ENCODE data around the gene ANTKMT.
"Not testable (repeated sequence)": the region's sequence is repeated elsewhere in the genome, so short reads cannot be mapped to it uniquely, and the experiment has no call there.

Gene ANTKMT

DNA sequence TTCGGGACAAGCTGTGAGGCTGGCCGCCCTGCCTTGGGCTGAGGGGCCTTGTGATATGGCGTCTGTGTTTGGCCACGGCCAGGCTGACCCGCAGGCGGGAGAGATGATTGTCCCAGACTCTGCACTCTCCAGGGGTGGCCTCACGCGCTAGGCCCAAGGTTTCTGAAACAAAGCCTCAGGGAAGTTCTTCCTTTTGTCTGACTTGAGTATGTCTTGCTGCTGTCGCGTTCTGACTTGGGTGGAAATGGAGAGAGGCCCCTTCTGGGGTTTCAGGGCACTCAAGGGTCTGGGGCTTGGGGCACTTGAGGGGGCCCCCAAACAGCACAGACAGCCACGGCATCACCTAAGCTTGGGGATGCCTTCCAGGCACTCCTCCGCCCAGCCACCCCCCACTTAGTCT lies 9.9 kb upstream of the ANTKMT start:
- Histone ChIP-seq H2AK5ac (ENCODE audit: low read length) (no peak overlapping the region), H3K79me1 (ENCODE audit: low read length) (no peaks in the 10 kb centered on the region), H2BK120ac (ENCODE audit: low read depth, low read length) (no peak overlapping the region), H3K4me3 (ENCODE audit: low read length) (no peak overlapping the region), H4K5ac (ENCODE audit: low read length) (no peak overlapping the region), H3K4ac (ENCODE audit: low read depth, low read length) (no peak overlapping the region), H3K9ac (ENCODE audit: low read length) (no peak overlapping the region), H3K4me2 (ENCODE audit: low read length) (no peak overlapping the region), H2BK5ac (ENCODE audit: low read length) (no peak overlapping the region), H3K79me2 (ENCODE audit: control insufficient read depth, insufficient read depth, low read length) (no peaks in the 10 kb centered on the region), H4K8ac (ENCODE audit: low read depth, low read length) (no peak overlapping the region), H3K18ac (ENCODE audit: low read length) (no peak overlapping the region), H2BK15ac (replicated peaks; ENCODE audit: low read depth) (no peak overlapping the region), H3K23ac (ENCODE audit: low read length) (no peak overlapping the region), H3K36me3 (ENCODE audit: control insufficient read depth, insufficient read depth, low read length) (no peaks in the 10 kb centered on the region), H3K56ac (ENCODE audit: low read length) (no peak overlapping the region), H3K4me1 (ENCODE audit: control insufficient read depth, low read depth, low read length) (no peaks in the 10 kb centered on the region), H3K27ac (ENCODE audit: low read depth, low read length) (no peak overlapping the region), H3K27me3 (ENCODE audit: insufficient read depth, low read length, poor library complexity) (peaks cover 18% of the 10 kb centered on the region)
- no CpG with 5 or more reads among the region's 12 CpGs for WGBS (ENCODE audit: extremely low coverage, insufficient coverage, low lambda C conversion rate)
- no peak for DNase-seq

- Histone ChIP-seq H2AK5ac (ENCODE audit: low read length) (no peak overlapping the region), H3K79me2 (ENCODE audit: control insufficient read depth, insufficient read depth, low read length) (no peaks in the 10 kb centered on the region), H3K27me3 (ENCODE audit: insufficient read depth, low read length, poor library complexity) (peaks cover 12% of the 10 kb centered on the region), H3K36me3 (ENCODE audit: control insufficient read depth, insufficient read depth, low read length) (no peaks in the 10 kb centered on the region), H3K18ac (ENCODE audit: low read length) (no peak overlapping the region), H3K9ac (ENCODE audit: low read length) (no peak overlapping the region), H3K56ac (ENCODE audit: low read length) (no peak overlapping the region), H3K23ac (ENCODE audit: low read length) (no peak overlapping the region), H2BK5ac (ENCODE audit: low read length) (no peak overlapping the region), H3K27ac (ENCODE audit: low read depth, low read length) (no peak overlapping the region), H2BK15ac (replicated peaks; ENCODE audit: low read depth) (no peak overlapping the region), H3K4me3 (ENCODE audit: low read length) (no peak overlapping the region), H3K79me1 (ENCODE audit: low read length) (no peaks in the 10 kb centered on the region), H4K5ac (ENCODE audit: low read length) (no peak overlapping the region), H3K4me2 (ENCODE audit: low read length) (no peak overlapping the region), H3K4me1 (ENCODE audit: control insufficient read depth, low read depth, low read length) (no peaks in the 10 kb centered on the region), H2BK120ac (ENCODE audit: low read depth, low read length) (no peak overlapping the region), H3K4ac (ENCODE audit: low read depth, low read length) (no peak overlapping the region), H4K8ac (ENCODE audit: low read depth, low read length) (no peak overlapping the region)
- DNase-seq = peak; percentile 75
- WGBS (ENCODE audit: extremely low coverage, insufficient coverage, low lambda C conversion rate) = no CpG with 5 or more reads among the region's 25 CpGs
These were observed 9.2 kb upstream of the ANTKMT start for GRCh38 chr16:711548-712320.

- H3K79me2 ChIP-seq (ENCODE audit: control insufficient read depth, insufficient read depth, low read length); H2BK15ac ChIP-seq (replicated peaks; ENCODE audit: low read depth); H3K23ac ChIP-seq (ENCODE audit: low read length); H3K56ac ChIP-seq (ENCODE audit: low read length); H3K18ac ChIP-seq (ENCODE audit: low read length); H3K4me3 ChIP-seq (ENCODE audit: low read length); H3K4ac ChIP-seq (ENCODE audit: low read depth, low read length); H4K5ac ChIP-seq (ENCODE audit: low read length); H3K79me1 ChIP-seq (ENCODE audit: low read length); H2BK120ac ChIP-seq (ENCODE audit: low read depth, low read length); H3K27ac ChIP-seq (ENCODE audit: low read depth, low read length); H3K9ac ChIP-seq (ENCODE audit: low read length); H3K36me3 ChIP-seq (ENCODE audit: control insufficient read depth, insufficient read depth, low read length); H3K4me1 ChIP-seq (ENCODE audit: control insufficient read depth, low read depth, low read length); H3K27me3 ChIP-seq (ENCODE audit: insufficient read depth, low read length, poor library complexity); H2AK5ac ChIP-seq (ENCODE audit: low read length); H4K8ac ChIP-seq (ENCODE audit: low read depth, low read length); H2BK5ac ChIP-seq (ENCODE audit: low read length); H3K4me2 ChIP-seq (ENCODE audit: low read length): not testable (repeated sequence)
- WGBS (ENCODE audit: extremely low coverage, insufficient coverage, low lambda C conversion rate) = no CpG with 5 or more reads among the region's 13 CpGs
- peak; percentile 97 for DNase-seq
These were observed 8.2 kb upstream of the ANTKMT start for GRCh38 chr16:712740-713250.

GRCh38 chr16:714079-714478 lies 6.9 kb upstream of the ANTKMT start:
- peaks cover 7% of the 10 kb centered on the region for H3K27me3 ChIP-seq (ENCODE audit: insufficient read depth, low read length, poor library complexity)
- no peaks in the 10 kb centered on the region for H3K79me1 ChIP-seq (ENCODE audit: low read length)
- no peaks in the 10 kb centered on the region for H3K36me3 ChIP-seq (ENCODE audit: control insufficient read depth, insufficient read depth, low read length)
- H3K56ac ChIP-seq (ENCODE audit: low read length) = no peak overlapping the region
- no peak overlapping the region for H4K8ac ChIP-seq (ENCODE audit: low read depth, low read length)
- H3K4ac ChIP-seq (ENCODE audit: low read depth, low read length) = no peak overlapping the region
- H2BK15ac ChIP-seq (replicated peaks; ENCODE audit: low read depth) = no peak overlapping the region
- WGBS (ENCODE audit: extremely low coverage, insufficient coverage, low lambda C conversion rate) = no CpG with 5 or more reads among the region's 11 CpGs
- H3K27ac ChIP-seq (ENCODE audit: low read depth, low read length) = no peak overlapping the region
- H2BK120ac ChIP-seq (ENCODE audit: low read depth, low read length) = no peak overlapping the region
- H3K23ac ChIP-seq (ENCODE audit: low read length) = no peak overlapping the region
- no peak overlapping the region for H3K4me3 ChIP-seq (ENCODE audit: low read length)
- H3K9ac ChIP-seq (ENCODE audit: low read length) = no peak overlapping the region
- H3K4me1 ChIP-seq (ENCODE audit: control insufficient read depth, low read depth, low read length) = no peaks in the 10 kb centered on the region
- no peak overlapping the region for H2AK5ac ChIP-seq (ENCODE audit: low read length)
- DNase-seq = no peak
- no peak overlapping the region for H4K5ac ChIP-seq (ENCODE audit: low read length)
- no peak overlapping the region for H2BK5ac ChIP-seq (ENCODE audit: low read length)
- no peak overlapping the region for H3K18ac ChIP-seq (ENCODE audit: low read length)
- H3K79me2 ChIP-seq (ENCODE audit: control insufficient read depth, insufficient read depth, low read length) = no peaks in the 10 kb centered on the region
- no peak overlapping the region for H3K4me2 ChIP-seq (ENCODE audit: low read length)

DNA sequence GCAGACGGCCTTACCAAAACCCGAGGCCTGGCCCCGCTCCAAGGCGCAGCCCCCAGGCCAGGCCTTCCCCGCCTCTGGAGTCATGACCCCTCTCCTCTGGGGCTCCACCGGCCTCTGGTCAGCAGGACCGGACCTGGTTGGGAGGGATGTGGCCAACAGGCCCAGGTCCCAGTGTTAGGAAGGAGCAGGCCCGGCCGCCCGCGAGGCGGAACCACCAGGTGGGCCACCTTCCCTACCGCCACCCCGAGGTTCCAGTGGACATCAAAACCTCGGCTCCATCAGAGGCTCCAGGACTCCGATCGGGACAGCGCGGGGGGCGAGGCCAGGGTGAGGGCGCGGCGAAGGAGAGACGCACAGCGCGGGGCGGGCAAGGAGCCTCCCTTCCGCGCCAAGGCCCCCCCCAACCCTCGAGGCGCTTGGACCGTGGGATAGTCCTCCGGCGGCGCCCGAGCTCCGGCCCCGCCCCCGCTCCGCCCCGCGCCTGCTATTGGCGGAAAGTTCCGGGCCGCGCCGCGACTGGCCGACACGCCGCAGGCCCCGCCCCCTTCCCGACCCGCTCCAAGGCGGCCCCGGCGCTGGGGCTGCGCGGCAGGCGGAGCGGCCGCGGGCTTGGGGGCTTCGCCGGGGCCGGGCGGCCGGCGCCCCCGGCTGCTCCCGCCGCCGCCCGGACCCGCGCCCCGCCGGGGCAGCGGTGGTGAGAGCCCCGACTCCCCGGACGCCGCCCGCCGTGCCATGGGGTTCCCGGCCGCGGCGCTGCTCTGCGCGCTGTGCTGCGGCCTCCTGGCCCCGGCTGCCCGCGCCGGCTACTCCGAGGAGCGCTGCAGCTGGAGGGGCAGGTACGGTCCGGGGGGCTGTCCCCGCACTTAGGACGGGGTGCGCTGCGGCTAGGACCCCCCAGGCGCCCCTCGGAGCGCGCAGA lies 6.1 kb upstream of the ANTKMT start, which contains the start of gene METRN:
Gene METRN (plus strand): TSS at position 561 of the 919 bp plus-strand sequence. CDS start 172 bp downstream, at position 733.
- WGBS (ENCODE audit: extremely low coverage, insufficient coverage, low lambda C conversion rate) = no CpG with 5 or more reads among the region's 108 CpGs
- Histone ChIP-seq H3K4me2 (ENCODE audit: low read length) (peak within 1 kb of the TSS; percentile 58), H3K36me3 (ENCODE audit: control insufficient read depth, insufficient read depth, low read length) (no peaks in the 10 kb centered on the region), H4K5ac (ENCODE audit: low read length) (no peak within 1 kb of the TSS), H3K79me1 (ENCODE audit: low read length) (no peaks in the 10 kb centered on the region), H3K56ac (ENCODE audit: low read length) (peak within 1 kb of the TSS; percentile 58), H3K4me3 (ENCODE audit: low read length) (no peak within 1 kb of the TSS), H3K79me2 (ENCODE audit: control insufficient read depth, insufficient read depth, low read length) (no peaks in the 10 kb centered on the region), H3K27ac (ENCODE audit: low read depth, low read length) (no peak within 1 kb of the TSS), H4K8ac (ENCODE audit: low read depth, low read length) (no peak within 1 kb of the TSS), H2BK5ac (ENCODE audit: low read length) (no peak within 1 kb of the TSS), H3K18ac (ENCODE audit: low read length) (no peak within 1 kb of the TSS), H3K9ac (ENCODE audit: low read length) (peak within 1 kb of the TSS; percentile 47), H3K23ac (ENCODE audit: low read length) (no peak within 1 kb of the TSS), H3K27me3 (ENCODE audit: insufficient read depth, low read length, poor library complexity) (peaks cover 7% of the 10 kb centered on the region), H2BK15ac (replicated peaks; ENCODE audit: low read depth) (no peak within 1 kb of the TSS), H2AK5ac (ENCODE audit: low read length) (no peak within 1 kb of the TSS), H3K4ac (ENCODE audit: low read depth, low read length) (no peak within 1 kb of the TSS), H3K4me1 (ENCODE audit: control insufficient read depth, low read depth, low read length) (no peaks in the 10 kb centered on the region), H2BK120ac (ENCODE audit: low read depth, low read length) (no peak within 1 kb of the TSS)
- peak; percentile 83 for DNase-seq

Data from mesendoderm (in vitro differentiated cells).